ENCODE measurements around the gene XPNPEP2.

GRCh38 chrX:129719268-129719667 is 19.5 kb upstream of the XPNPEP2 start:
- TF ChIP-seq CTCF (IDR thresholded peaks at IDR 0.05) (no peak), ZFX (IDR thresholded peaks at IDR 0.05; ENCODE audit: borderline replicate concordance) (no peak)
